PC-3 (cell line): ENCODE data around the gene F12. TPM values are rescaled to one million over a fixed set of nuclear protein-coding genes. Genes with fewer than 3 reads are reported as not detected.
A peak's percentile ranks its signal among the peaks of the same experiment; 100 is the strongest.

Experiments
- ATAC-seq: fragments of 200-7000 bp; cut with Tn5 transposase; 2 replicates; pipeline ENCODE4 v1.9.1; 2020; ENCODE audit warnings: mild to moderate bottlenecking, moderate library complexity
- BruUV-seq: library from RNA; stranded (reverse); fragments of 400-500 nt; replicated peaks from 2 replicates; lab custom pipeline; 2021; lab: Mats Ljungman, UMichigan
- CTCF ChIA-PET: fragments of 300-600 bp; sonication (Branson Sonifier 250); formaldehyde crosslinking; loops from one replicate; lab custom pipeline; 2022; ENCODE audit warnings: antibody characterized with exemption; lab: Charles Lee
- POLR2A ChIA-PET: fragments of 300-600 bp; sonication (Branson Sonifier 250); formaldehyde crosslinking; loops from one replicate; lab custom pipeline; 2022; ENCODE audit warnings: antibody characterized with exemption; ENCODE audit not compliant: unreplicated experiment; lab: Charles Lee
- DNase-seq: peaks from one replicate; pipeline ENCODE4 v3.0.0-alpha.2; 2015
- H2AFZ ChIP-seq: fragments of 300-600 bp; sonication (generic); 2 replicates; pipeline ENCODE4 v1.6.0; 2016; ENCODE audit warnings: antibody characterized with exemption, low read length
- H3F3A ChIP-seq: fragments of 300-600 bp; sonication (generic); one replicate; pipeline ENCODE4 v1.6.0; 2017; ENCODE audit warnings: antibody characterized with exemption, low read length, control low read depth, mild to moderate bottlenecking; ENCODE audit not compliant: unreplicated experiment
- H3K27ac ChIP-seq: fragments of 300-600 bp; sonication (generic); 2 replicates; pipeline ENCODE4 v1.5.1; 2016; ENCODE audit warnings: mild to moderate bottlenecking, low read length
- H3K27me3 ChIP-seq: fragments of 300-600 bp; sonication (generic); 2 replicates; pipeline ENCODE4 v1.6.1; 2016; ENCODE audit warnings: low read length, mixed read lengths
- H3K36me3 ChIP-seq: fragments of 300-600 bp; sonication (generic); 2 replicates; pipeline ENCODE4 v1.6.1; 2016; ENCODE audit warnings: low read depth, mixed run types, low read length, mixed read lengths
- H3K4me1 ChIP-seq: fragments of 300-600 bp; sonication (generic); 2 replicates; pipeline ENCODE4 v1.5.1; 2016; ENCODE audit warnings: low read length; ENCODE audit not compliant: insufficient read depth
- H3K4me2 ChIP-seq: fragments of 300-600 bp; sonication (generic); 2 replicates; pipeline ENCODE4 v1.6.0; 2016; ENCODE audit warnings: low read length
- H3K4me3 ChIP-seq: fragments of 300-600 bp; sonication (generic); 2 replicates; pipeline ENCODE4 v1.5.1; 2016; ENCODE audit warnings: mild to moderate bottlenecking, low read length, mixed read lengths
- H3K79me2 ChIP-seq: fragments of 300-600 bp; sonication (generic); 2 replicates; pipeline ENCODE4 v1.6.1; 2017; ENCODE audit warnings: low read length, mixed read lengths
- H3K9ac ChIP-seq: fragments of 300-600 bp; sonication (generic); 2 replicates; pipeline ENCODE4 v1.6.0; 2016; ENCODE audit warnings: mild to moderate bottlenecking, low read length
- H3K9me2 ChIP-seq: fragments of 300-600 bp; sonication (generic); replicated peaks from 2 replicates; pipeline ENCODE4 v1.6.1; 2016; ENCODE audit warnings: mixed run types, low read length, mixed read lengths
- H3K9me3 ChIP-seq: fragments of 300-600 bp; sonication (generic); 2 replicates; pipeline ENCODE4 v1.6.1; 2016; ENCODE audit warnings: low read length, mixed read lengths
- H4K20me1 ChIP-seq: fragments of 300-600 bp; sonication (generic); 2 replicates; pipeline ENCODE4 v1.6.1; 2016; ENCODE audit warnings: low read length, mixed read lengths
- EZH2 ChIP-seq: fragments of 300-600 bp; sonication (generic); IDR thresholded peaks from one replicate; pipeline ENCODE4 v1.6.1; 2017; ENCODE audit warnings: antibody characterized with exemption, mild to moderate bottlenecking, low read length; ENCODE audit not compliant: unreplicated experiment
- EZH2phosphoT487 ChIP-seq: fragments of 300-600 bp; sonication (generic); IDR thresholded peaks from 2 replicates; pipeline ENCODE4 v1.6.1; 2018; ENCODE audit warnings: mild to moderate bottlenecking, antibody characterized with exemption, low read length, borderline replicate concordance
- intact Hi-C: fragments of 100-400 bp; cut with micrococcal nuclease; formaldehyde crosslinking; loops from 2 replicates; pipeline ENCODE4 v1.9.0; 2023
- total RNA-seq: library from RNA; depleted of rRNA; stranded (reverse); fragments of >200 nt; gene quantifications from 2 replicates; pipeline ENCODE4 v1.2.3, GENCODE V29; 2014
- TF ChIP-seq, protein P1 (sequence below): fragments of 300-600 bp; sonication (generic); conservative IDR thresholded peaks from 2 replicates; pipeline ENCODE4 v1.5.1; 2017; ENCODE audit warnings: antibody characterized with exemption, low read depth, mild to moderate bottlenecking, low read length

The F12 gene
- total RNA-seq, 1 experiment from 2014 or later: 36.8 TPM

DNA sequence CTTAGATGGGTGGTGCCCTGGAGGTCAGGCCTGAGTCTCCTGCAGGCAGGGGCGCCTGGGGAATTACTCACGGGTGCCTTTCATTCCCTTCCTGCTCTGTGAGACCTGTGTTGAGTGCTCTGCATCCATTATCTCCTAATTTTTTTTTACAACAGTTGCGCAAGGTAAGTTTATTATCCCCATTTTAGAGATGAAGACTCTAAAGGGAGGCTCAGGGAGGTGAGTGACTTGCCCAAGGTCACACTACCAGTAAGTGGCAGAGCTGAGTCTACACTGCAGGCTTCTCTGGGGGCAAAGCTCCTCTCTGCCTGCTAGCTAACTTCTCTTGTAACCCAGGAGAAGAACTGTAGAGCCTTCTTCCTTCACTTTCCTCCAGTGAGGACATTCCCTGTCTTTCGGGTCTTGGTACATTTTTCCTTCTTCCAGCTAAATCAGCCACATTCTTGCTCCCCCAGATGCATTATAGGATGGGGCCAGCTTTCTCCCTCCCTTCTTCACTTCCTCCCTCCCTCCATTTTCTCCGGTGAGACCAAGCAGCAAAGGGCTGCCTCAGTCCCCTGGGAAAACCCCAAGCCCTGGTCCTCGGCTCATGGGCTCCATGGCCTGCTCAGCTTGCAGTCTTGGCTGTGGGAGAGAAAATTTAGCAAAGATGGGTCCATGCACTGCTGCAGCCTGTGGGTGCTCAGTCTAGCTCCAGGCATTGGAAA is 39.0 kb upstream of the F12 start:
- Histone ChIP-seq H3K4me3 (peak overlapping the region; percentile 82), H3K4me2 (peak overlapping the region; percentile 97), H2AFZ (no peak overlapping the region), H3K27me3 (no peaks in the 10 kb centered on the region), H3K27ac (peak overlapping the region; percentile 85), H3K9me3 (no peaks in the 10 kb centered on the region), H3F3A (peaks cover 7% of the 10 kb centered on the region), H4K20me1 (no peaks in the 10 kb centered on the region), H3K36me3 (no peaks in the 10 kb centered on the region), H3K4me1 (peaks cover 23% of the 10 kb centered on the region), H3K79me2 (peaks cover 48% of the 10 kb centered on the region), H3K9ac (peak overlapping the region; percentile 75), H3K9me2 (no peaks in the 10 kb centered on the region)
- POLR2A ChIA-PET: interaction anchor here (0.5 to 0.7 kb wide), 3 partner anchors 21 to 136 kb away, joined by 3 to 10 read pairs (median 4); partner anchors contain the start of gene GRK6
- CTCF ChIA-PET: interaction anchor here (0.7 to 1.6 kb wide), 5 partner anchors 9 to 78 kb away, joined by 3 to 18 read pairs (median 5); no protein-coding TSS in a partner anchor
- DNase-seq (no peak), ATAC-seq (no peak)
- TF ChIP-seq, protein P1, sequence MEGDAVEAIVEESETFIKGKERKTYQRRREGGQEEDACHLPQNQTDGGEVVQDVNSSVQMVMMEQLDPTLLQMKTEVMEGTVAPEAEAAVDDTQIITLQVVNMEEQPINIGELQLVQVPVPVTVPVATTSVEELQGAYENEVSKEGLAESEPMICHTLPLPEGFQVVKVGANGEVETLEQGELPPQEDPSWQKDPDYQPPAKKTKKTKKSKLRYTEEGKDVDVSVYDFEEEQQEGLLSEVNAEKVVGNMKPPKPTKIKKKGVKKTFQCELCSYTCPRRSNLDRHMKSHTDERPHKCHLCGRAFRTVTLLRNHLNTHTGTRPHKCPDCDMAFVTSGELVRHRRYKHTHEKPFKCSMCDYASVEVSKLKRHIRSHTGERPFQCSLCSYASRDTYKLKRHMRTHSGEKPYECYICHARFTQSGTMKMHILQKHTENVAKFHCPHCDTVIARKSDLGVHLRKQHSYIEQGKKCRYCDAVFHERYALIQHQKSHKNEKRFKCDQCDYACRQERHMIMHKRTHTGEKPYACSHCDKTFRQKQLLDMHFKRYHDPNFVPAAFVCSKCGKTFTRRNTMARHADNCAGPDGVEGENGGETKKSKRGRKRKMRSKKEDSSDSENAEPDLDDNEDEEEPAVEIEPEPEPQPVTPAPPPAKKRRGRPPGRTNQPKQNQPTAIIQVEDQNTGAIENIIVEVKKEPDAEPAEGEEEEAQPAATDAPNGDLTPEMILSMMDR: no peak
- TF ChIP-seq EZH2phosphoT487 (no peak), EZH2 (no peak)
- no TSS peak for BruUV-seq
- intact Hi-C loops: no loop called here

DNA sequence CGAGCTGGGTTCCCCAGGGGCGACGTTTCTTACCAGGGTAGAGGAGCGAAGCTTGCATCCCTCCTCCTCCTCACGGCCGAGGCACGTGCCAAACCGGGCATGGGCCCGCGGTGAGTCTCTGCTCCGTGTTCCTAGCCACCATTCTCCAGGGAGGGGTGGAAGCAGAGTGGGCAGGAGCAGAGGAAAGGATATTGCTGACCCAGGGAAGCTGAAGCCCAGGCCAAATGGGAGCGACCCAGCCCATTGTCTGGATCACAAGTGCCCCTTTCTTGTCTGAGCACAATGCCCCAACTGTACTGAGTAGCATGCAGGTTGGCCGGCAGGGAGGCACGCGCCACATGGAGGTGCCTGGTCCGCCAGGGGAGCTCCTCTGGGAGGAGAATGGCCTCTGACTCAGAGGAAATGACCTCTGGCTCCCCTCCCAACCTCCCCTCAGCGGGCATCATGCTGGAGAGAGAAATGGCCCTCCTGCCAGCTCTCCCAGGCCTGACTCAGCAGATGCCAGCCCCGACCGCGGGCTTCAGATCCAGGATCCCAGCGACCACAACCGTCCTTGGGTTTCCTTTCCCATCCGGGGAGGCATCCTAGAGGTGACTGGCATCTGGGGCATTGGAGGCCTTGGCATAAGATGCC is 38.4 kb upstream of the F12 start:
- ATAC-seq: peak; percentile 67
- Histone ChIP-seq H2AFZ (0 out of 2 replicates have a peak overlapping the region, but pooled peaks have one; percentile 25), H3K4me2 (peak overlapping the region; percentile 97), H3K27ac (peak overlapping the region; percentile 85), H3K9me2 (no peaks in the 10 kb centered on the region), H3K27me3 (no peaks in the 10 kb centered on the region), H4K20me1 (no peaks in the 10 kb centered on the region), H3K4me3 (peak overlapping the region; percentile 82), H3K9ac (peak overlapping the region; percentile 75), H3K79me2 (peaks cover 48% of the 10 kb centered on the region), H3K9me3 (no peaks in the 10 kb centered on the region), H3F3A (peaks cover 7% of the 10 kb centered on the region), H3K4me1 (peaks cover 23% of the 10 kb centered on the region), H3K36me3 (peaks cover under 1% of the 10 kb centered on the region; the same call in 1 of the 2 replicates)
- ChIA-PET CTCF (interaction anchor here (0.7 to 1.6 kb wide), 7 partner anchors 10 to 77 kb away, joined by 3 to 18 read pairs (median 5); partner anchors contain the start of gene GRK6), POLR2A (interaction anchor here (0.6 to 1.3 kb wide), 3 partner anchors 21 to 135 kb away, joined by 3 to 5 read pairs (median 4); partner anchors contain the start of gene PDLIM7)
- no peak for TF ChIP-seq EZH2
- TF ChIP-seq EZH2phosphoT487: peak; percentile 94
- DNase-seq: peak; percentile 95
- intact Hi-C loops: loop anchor here (2.0 kb wide), 2 partner anchors 21 to 129 kb away; partner anchors contain the start of gene GRK6
- BruUV-seq: no TSS peak

DNA sequence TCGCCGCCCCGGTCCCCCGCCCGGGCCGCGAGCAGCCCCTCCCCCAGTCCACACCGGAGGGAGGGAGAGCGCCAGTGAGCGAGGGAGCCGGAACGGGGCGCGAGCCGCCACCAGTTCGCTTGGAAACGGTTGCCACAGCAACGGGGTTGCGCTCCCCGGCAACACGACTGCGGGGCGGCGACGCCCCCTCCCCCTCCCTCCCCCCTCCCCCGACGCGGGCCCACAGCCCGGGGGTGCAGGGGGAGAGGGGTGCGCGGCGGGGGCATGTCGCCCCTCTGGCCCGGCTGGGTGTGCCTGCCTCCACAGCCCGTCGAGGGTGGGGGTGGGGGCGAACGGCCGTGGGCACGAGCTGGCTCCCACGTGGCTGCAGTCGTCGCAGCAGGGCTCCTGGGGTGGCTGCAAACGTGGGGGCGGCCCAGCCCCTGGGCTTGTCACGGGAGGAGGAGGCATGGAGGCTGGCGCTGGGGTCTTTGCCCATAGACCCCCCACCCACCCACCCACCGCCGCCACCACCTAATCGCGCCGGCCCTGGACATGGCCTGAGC is 37.8 kb upstream of the F12 start:
- ChIA-PET CTCF (interaction anchor here (0.5 to 1.6 kb wide), 7 partner anchors 10 to 311 kb away, joined by 3 to 18 read pairs (median 5); partner anchors contain the start of gene GRK6), POLR2A (interaction anchor here (1.3 kb wide), 1 partner anchor 50 kb away, joined by 5 read pairs; the partner anchor contains the start of gene PDLIM7)
- Histone ChIP-seq H3F3A (peaks cover 7% of the 10 kb centered on the region), H3K9ac (peak overlapping the region; percentile 75), H3K4me2 (peak overlapping the region; percentile 97), H3K36me3 (peaks cover 6% of the 10 kb centered on the region; the same call in 1 of the 2 replicates), H3K79me2 (peaks cover 48% of the 10 kb centered on the region), H2AFZ (no peak overlapping the region), H3K9me3 (no peaks in the 10 kb centered on the region), H4K20me1 (no peaks in the 10 kb centered on the region), H3K4me1 (peaks cover 23% of the 10 kb centered on the region), H3K4me3 (peak overlapping the region; percentile 82), H3K27ac (peak overlapping the region; percentile 85), H3K27me3 (no peaks in the 10 kb centered on the region), H3K9me2 (no peaks in the 10 kb centered on the region)
- BruUV-seq: no TSS peak
- no peak for TF ChIP-seq EZH2
- TF ChIP-seq, protein P1: no peak
- no peak for TF ChIP-seq EZH2phosphoT487
- intact Hi-C loops: loop anchor here (2.0 kb wide), 2 partner anchors 20 to 128 kb away; partner anchors contain the start of gene GRK6
- ATAC-seq: peak; percentile 19
- DNase-seq: peak; percentile 60
